OCI-LY7 (cell line): Measurements from ENCODE around the gene CFAP99. TPM values are rescaled to one million over a fixed set of nuclear protein-coding genes. Genes with fewer than 3 reads are reported as not detected.

Experiments
- BruUV-seq: library from RNA; stranded (reverse); fragments of 400-500 nt; replicated peaks from 2 replicates; lab custom pipeline; 2021; lab: Mats Ljungman, UMichigan
- CTCF ChIA-PET: fragments of 300-600 bp; sonication (Branson Sonifier 250); formaldehyde crosslinking; loops from one replicate; lab custom pipeline; 2022; ENCODE audit warnings: antibody characterized with exemption; ENCODE audit not compliant: unreplicated experiment; lab: Charles Lee
- POLR2A ChIA-PET: fragments of 300-600 bp; sonication (Branson Sonifier 250); formaldehyde crosslinking; loops from one replicate; lab custom pipeline; 2022; ENCODE audit warnings: antibody characterized with exemption; lab: Charles Lee
- DNase-seq: peaks from one replicate; pipeline ENCODE4 v3.0.0-alpha.2; 2015; ENCODE audit warnings: low spot score
- H2AFZ ChIP-seq: fragments of 200-600 bp; sonication (generic), shearing (Covaris generic); 2 replicates; pipeline ENCODE4 v1.6.1; 2014; ENCODE audit warnings: mild to moderate bottlenecking, antibody characterized with exemption, low read length, moderate library complexity
- H3K27ac ChIP-seq: fragments of 200-600 bp; sonication (generic); 2 replicates; pipeline ENCODE4 v1.5.1; 2014; ENCODE audit warnings: mixed run types, low read depth, mild to moderate bottlenecking, moderate library complexity, low read length, inconsistent platforms; ENCODE audit not compliant: poor library complexity, severe bottlenecking
- H3K36me3 ChIP-seq: fragments of 200-600 bp; sonication (generic); 2 replicates; pipeline ENCODE4 v1.6.1; 2014; ENCODE audit warnings: mild to moderate bottlenecking, antibody characterized with exemption, low read length, moderate library complexity, mixed read lengths; ENCODE audit not compliant: insufficient read depth
- H3K4me1 ChIP-seq: fragments of 200-600 bp; sonication (generic); 2 replicates; pipeline ENCODE4 v1.5.1; 2014; ENCODE audit warnings: mild to moderate bottlenecking, low read length; ENCODE audit not compliant: insufficient read depth, poor library complexity, severe bottlenecking
- H3K4me2 ChIP-seq: fragments of 200-600 bp; sonication (generic); 2 replicates; pipeline ENCODE4 v1.6.1; 2014; ENCODE audit warnings: mild to moderate bottlenecking, low read length
- H3K4me3 ChIP-seq: fragments of 200-600 bp; sonication (generic); 2 replicates; pipeline ENCODE4 v1.5.1; 2014; ENCODE audit warnings: mild to moderate bottlenecking, low read depth, low read length; ENCODE audit not compliant: poor library complexity, severe bottlenecking
- H3K79me2 ChIP-seq: fragments of 200-600 bp; sonication (generic); 2 replicates; pipeline ENCODE4 v1.6.1; 2016; ENCODE audit warnings: low read depth, mild to moderate bottlenecking, low read length, moderate library complexity, mixed read lengths; ENCODE audit not compliant: insufficient read depth
- H3K9me2 ChIP-seq: fragments of 200-600 bp; sonication (generic); 2 replicates; pipeline ENCODE4 v1.6.1; 2016; ENCODE audit warnings: mild to moderate bottlenecking, low read length, mixed read lengths; ENCODE audit not compliant: insufficient read depth
- H3K9me3 ChIP-seq: fragments of 200-600 bp; sonication (generic); 2 replicates; pipeline ENCODE4 v1.6.1; 2014; ENCODE audit warnings: mild to moderate bottlenecking, mixed run types, low read length, mixed read lengths
- H4K20me1 ChIP-seq: fragments of 200-600 bp; sonication (generic); 2 replicates; pipeline ENCODE4 v1.6.1; 2014; ENCODE audit warnings: mild to moderate bottlenecking, antibody characterized with exemption, low read length, moderate library complexity, mixed read lengths; ENCODE audit not compliant: insufficient read depth
- EZH2phosphoT487 ChIP-seq: fragments of 200-600 bp; sonication (generic); IDR thresholded peaks from 2 replicates; pipeline ENCODE4 v1.6.1; 2018; ENCODE audit warnings: low read depth, borderline replicate concordance, mild to moderate bottlenecking, mixed run types, antibody characterized with exemption, low read length, moderate library complexity, mixed read lengths
- intact Hi-C: fragments of 100-400 bp; cut with micrococcal nuclease; formaldehyde crosslinking; loops from one replicate; pipeline ENCODE4 v1.10.0; 2022; ENCODE audit not compliant: unreplicated experiment
- total RNA-seq, 2 experiments: library from RNA; depleted of rRNA in 1 of 2; stranded (reverse); fragments of >200 nt in 1 of 2; shearing (Covaris generic) in 1 of 2; gene quantifications; 2 replicates each; pipeline ENCODE4 v1.2.3, GENCODE V29; 2014 to 2022
- TF ChIP-seq, protein P1 (sequence below): fragments of 200-600 bp; sonication (generic); conservative IDR thresholded peaks from 2 replicates; pipeline ENCODE4 v1.5.1; 2014; ENCODE audit warnings: mild to moderate bottlenecking, antibody characterized with exemption, low read length, moderate library complexity, mixed read lengths

Gene CFAP99
- total RNA-seq, 2 experiments from 2014 or later, result not detected

DNA sequence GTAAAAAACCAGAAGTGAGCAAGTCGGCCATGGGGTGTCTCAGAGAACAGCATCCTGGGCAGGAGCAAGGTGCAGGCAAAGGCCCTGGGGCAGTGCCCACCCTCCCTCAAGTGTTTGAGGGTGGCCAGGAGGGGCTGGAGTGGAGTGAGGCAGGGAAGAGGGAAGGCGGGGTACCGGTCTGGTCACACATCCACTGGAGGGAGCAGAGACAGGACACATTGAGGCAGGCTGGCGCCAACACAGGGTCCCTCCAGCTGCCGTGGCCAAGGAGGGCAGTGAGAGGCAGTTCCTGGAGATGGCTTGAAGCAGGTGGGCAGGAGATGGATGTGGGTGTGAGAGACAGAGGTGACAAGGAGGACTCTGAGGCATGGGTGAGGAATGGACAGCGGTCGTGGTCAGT lies 29.8 kb downstream of the CFAP99 start:
- H3K9me2 ChIP-seq, result no peaks in the 10 kb centered on the region
- POLR2A ChIA-PET, result no interaction called here

GRCh38 chr4:2449051-2449450 lies 30.3 kb downstream of the CFAP99 start:
- CTCF ChIA-PET, result interaction anchor here (0.5 kb wide), 1 partner anchor 524 kb away, joined by 3 read pairs; no protein-coding TSS in a partner anchor
- no peaks in the 10 kb centered on the region for H3K9me2 ChIP-seq
- H3K4me1 ChIP-seq, result peaks cover 12% of the 10 kb centered on the region
- H3K4me3 ChIP-seq, result no peak overlapping the region
- no peak overlapping the region for H3K4me2 ChIP-seq
- intact Hi-C loops, result no loop called here
- no peaks in the 10 kb centered on the region for H3K9me3 ChIP-seq
- POLR2A ChIA-PET, result no interaction called here
- H3K79me2 ChIP-seq, result no peaks in the 10 kb centered on the region
- no peak overlapping the region for H3K27ac ChIP-seq
- H2AFZ ChIP-seq, result no peak overlapping the region
- no peak for TF ChIP-seq EZH2phosphoT487
- TF ChIP-seq, protein P1, sequence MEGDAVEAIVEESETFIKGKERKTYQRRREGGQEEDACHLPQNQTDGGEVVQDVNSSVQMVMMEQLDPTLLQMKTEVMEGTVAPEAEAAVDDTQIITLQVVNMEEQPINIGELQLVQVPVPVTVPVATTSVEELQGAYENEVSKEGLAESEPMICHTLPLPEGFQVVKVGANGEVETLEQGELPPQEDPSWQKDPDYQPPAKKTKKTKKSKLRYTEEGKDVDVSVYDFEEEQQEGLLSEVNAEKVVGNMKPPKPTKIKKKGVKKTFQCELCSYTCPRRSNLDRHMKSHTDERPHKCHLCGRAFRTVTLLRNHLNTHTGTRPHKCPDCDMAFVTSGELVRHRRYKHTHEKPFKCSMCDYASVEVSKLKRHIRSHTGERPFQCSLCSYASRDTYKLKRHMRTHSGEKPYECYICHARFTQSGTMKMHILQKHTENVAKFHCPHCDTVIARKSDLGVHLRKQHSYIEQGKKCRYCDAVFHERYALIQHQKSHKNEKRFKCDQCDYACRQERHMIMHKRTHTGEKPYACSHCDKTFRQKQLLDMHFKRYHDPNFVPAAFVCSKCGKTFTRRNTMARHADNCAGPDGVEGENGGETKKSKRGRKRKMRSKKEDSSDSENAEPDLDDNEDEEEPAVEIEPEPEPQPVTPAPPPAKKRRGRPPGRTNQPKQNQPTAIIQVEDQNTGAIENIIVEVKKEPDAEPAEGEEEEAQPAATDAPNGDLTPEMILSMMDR, result no peak
- no peaks in the 10 kb centered on the region for H4K20me1 ChIP-seq
- no peak for DNase-seq
- BruUV-seq, result no TSS peak
- H3K36me3 ChIP-seq, result no peaks in the 10 kb centered on the region

More for the DNA sequence above, 29.8 kb downstream of the CFAP99 start:
- H3K9me3 ChIP-seq, result no peaks in the 10 kb centered on the region
- TF ChIP-seq, protein P1, result no peak
- no peak for TF ChIP-seq EZH2phosphoT487
- CTCF ChIA-PET, result interaction anchor here (0.5 kb wide), 1 partner anchor 524 kb away, joined by 3 read pairs; no protein-coding TSS in a partner anchor
- no peak overlapping the region for H3K27ac ChIP-seq
- H3K4me1 ChIP-seq, result peaks cover 12% of the 10 kb centered on the region
- H3K4me2 ChIP-seq, result no peak overlapping the region
- intact Hi-C loops, result no loop called here
- no peak overlapping the region for H2AFZ ChIP-seq
- no peak for DNase-seq
- H3K36me3 ChIP-seq, result no peaks in the 10 kb centered on the region
- no peak overlapping the region for H3K4me3 ChIP-seq
- BruUV-seq, result no TSS peak
- no peaks in the 10 kb centered on the region for H3K79me2 ChIP-seq
- H4K20me1 ChIP-seq, result no peaks in the 10 kb centered on the region

- Histone ChIP-seq H4K20me1 (no peaks in the 10 kb centered on the region), H3K4me2 (peak overlapping the region; percentile 7; the same call in 1 of the 2 replicates), H3K27ac (no peak overlapping the region), H2AFZ (no peak overlapping the region), H3K36me3 (no peaks in the 10 kb centered on the region), H3K79me2 (no peaks in the 10 kb centered on the region), H3K4me3 (no peak overlapping the region), H3K4me1 (peaks cover 12% of the 10 kb centered on the region), H3K9me2 (no peaks in the 10 kb centered on the region), H3K9me3 (no peaks in the 10 kb centered on the region)
- intact Hi-C loops, result no loop called here
- peak; percentile 39 for DNase-seq
- CTCF ChIA-PET, result no interaction called here
- POLR2A ChIA-PET, result no interaction called here
- BruUV-seq, result no TSS peak
- no peak for TF ChIP-seq EZH2phosphoT487
- TF ChIP-seq, protein P1, result no peak
Observed at GRCh38 chr4:2449511-2450392, 31.0 kb downstream of the CFAP99 start.
